GM18517 (cell line): Measurements from ENCODE around the gene GBE1.

ENCODE experiments used
- ATAC-seq: cut with Tn5 transposase; IDR thresholded peaks from one replicate; pipeline ENCODE4 v1.9.1; 2021; ENCODE audit warnings: mild to moderate bottlenecking, moderate library complexity; ENCODE audit not compliant: unreplicated experiment

The GBE1 gene

DNA sequence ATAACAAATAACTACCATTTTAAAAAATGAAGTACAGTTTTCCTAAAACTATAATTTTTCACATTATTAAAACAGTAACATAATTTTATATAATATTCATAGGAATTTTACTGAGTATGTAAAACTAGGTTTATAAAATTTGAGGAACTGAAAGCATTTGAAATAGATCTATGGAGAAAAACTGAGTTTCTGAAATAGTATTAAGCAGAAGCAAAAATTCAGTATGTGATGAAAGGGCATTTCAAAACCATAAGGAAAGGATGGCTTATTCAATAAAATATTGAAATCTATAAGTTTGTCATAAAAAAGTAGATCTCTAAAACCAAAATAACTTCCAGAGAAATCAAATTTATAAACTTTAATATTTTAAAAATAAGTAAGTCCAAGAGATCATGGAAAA, 53.4 kb downstream of the GBE1 start:
- no peak for ATAC-seq

- no peak for ATAC-seq
Measured at GRCh38 chr3:81702126-81702525, 59.3 kb downstream of the GBE1 start.

- ATAC-seq, result no peak
Measured at GRCh38 chr3:81699536-81700320, 61.7 kb downstream of the GBE1 start.

- ATAC-seq, result no peak
Measured at GRCh38 chr3:81696090-81696489, 65.4 kb downstream of the GBE1 start.

DNA sequence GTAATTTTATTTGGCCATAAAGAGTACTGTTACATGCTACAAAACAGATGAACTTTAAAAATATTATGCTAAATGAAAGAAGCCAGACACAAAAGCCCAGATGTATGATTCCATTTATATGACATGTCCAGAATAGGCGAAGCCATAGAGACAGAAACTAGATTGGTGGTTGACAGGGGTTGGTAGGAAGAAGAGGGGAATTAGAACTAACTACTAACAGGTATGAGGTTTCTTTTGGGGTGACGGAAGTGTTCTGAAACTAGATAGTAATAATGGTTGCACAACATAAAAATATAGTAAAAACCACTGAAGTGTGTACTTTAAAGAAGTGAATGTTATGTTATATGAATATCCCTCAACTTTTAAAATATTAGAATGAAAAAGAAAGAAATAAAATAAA, 66.1 kb downstream of the GBE1 start:
- no peak for ATAC-seq

GRCh38 chr3:81694662-81695061, 66.8 kb downstream of the GBE1 start:
- no peak for ATAC-seq

- no peak for ATAC-seq
Measured at GRCh38 chr3:81692766-81693165, 68.7 kb downstream of the GBE1 start.

- ATAC-seq, result no peak
Measured at GRCh38 chr3:81689617-81690016, 71.8 kb downstream of the GBE1 start.

- ATAC-seq, result no peak
Measured at GRCh38 chr3:81684751-81685395, 76.6 kb downstream of the GBE1 start.

DNA sequence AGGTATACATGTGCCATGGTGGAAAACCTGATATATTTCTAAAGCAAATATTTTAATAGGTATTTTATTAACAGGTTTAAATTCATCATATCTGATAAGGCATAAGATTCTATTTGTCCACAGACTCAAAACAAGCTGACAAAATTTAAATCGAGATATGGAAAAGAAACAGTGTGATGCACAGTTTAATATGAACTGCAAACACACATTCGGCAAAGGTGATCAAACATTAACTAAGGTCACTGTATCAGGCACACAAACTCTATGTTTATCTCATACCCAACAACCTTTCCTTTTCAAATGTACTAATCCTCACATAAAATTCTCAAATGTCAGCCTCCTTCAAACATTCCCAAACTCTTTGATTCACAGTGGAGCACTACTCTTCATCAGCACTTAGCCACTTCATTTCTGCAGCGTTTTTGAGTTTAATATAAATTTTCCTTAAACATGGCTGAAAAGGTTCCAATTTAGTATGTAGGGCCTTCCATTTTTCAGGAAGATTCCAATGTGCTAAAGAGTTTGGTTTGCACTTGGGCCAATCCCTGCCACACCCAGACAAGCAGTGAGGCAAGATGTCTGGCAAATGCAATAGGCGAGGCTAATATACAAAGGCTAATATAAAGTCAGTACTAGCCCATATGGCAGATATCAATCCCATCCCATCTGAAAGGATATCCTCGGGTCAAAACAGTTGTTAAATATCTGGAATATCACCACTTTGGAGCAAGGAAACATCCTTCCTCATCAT, 84.6 kb downstream of the GBE1 start:
- ATAC-seq, result no peak

GRCh38 chr3:81674690-81675089, 86.8 kb downstream of the GBE1 start:
- no peak for ATAC-seq

DNA sequence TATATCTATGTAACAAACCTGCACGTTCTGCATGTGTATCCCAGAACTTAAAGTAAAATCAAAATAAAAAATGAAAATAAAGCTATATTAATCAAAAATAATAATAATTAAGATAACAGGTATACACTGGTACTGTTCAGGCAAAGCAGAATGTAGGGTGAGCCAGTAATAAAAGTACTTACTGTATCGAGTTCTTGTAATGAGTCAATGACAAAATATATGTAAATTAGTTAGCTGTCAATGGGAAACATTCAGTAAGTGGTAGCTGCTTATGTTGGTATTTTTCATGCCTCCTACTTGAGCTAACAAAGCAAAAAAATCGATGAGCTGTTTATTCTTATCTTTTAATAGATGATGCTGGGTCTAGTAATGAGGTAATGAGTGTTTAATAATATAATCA, 93.2 kb downstream of the GBE1 start:
- ATAC-seq, result no peak

- ATAC-seq, result peak; percentile 47
Measured at GRCh38 chr3:81666502-81667121, 94.8 kb downstream of the GBE1 start.

DNA sequence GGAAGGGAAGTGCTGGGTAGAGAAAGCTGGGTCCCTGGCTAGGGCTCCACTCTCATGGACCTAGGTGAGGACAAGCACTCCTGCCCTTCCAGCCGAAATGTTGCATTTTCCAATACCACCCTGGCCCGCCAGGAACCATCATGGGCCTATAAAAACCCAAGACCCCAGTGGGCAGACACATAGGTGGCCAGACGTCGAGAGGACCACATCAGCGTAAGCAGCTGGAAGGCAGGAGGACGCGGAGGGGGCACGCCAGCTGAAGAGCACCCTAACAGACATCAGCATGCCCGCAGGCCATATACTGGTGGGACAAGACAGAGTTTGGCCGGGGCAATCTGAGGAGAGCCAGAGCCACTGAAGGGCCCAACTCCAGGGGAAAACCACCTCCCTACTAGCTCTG, 98.3 kb downstream of the GBE1 start:
- no peak for ATAC-seq

- no peak for ATAC-seq
Measured at GRCh38 chr3:81660036-81660435, 101.4 kb downstream of the GBE1 start.

DNA sequence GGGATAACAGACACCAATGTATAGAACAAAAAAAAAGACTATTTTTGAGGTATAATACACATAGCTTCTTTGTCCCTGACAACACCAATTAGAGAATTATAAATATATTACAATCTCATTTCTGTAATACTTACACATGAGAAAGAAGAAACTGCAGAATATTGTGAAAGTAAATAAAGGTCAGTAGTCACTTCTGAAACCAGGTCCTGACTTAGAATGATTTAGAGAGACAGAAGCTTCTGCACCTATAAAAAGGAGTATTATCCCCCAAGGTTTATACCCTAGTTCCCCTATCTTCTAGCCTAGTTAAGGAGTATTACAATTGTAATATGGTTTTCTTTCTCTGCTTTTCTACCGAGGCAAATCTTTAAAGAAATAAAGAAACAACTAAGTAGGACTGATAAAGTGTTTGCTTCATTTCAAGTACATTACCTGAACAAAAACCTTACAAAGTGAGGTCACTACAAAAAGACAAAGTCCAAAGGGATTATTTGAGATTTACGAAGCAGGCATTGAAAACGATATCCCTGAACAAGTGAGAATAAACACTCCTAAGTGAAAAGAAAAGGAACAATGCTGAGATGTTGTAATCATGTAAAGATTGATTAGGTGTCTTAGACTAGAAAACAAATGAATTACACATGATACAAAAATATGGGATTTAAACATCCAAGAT, 103.0 kb downstream of the GBE1 start:
- ATAC-seq, result no peak

- ATAC-seq, result no peak
Measured at GRCh38 chr3:81651139-81651538, 110.3 kb downstream of the GBE1 start.

GRCh38 chr3:81650187-81650586, 111.3 kb downstream of the GBE1 start:
- ATAC-seq, result no peak

- ATAC-seq, result no peak
Measured at GRCh38 chr3:81645248-81645647, 116.2 kb downstream of the GBE1 start.

- no peak for ATAC-seq
Measured at GRCh38 chr3:81643721-81644120, 117.7 kb downstream of the GBE1 start.

DNA sequence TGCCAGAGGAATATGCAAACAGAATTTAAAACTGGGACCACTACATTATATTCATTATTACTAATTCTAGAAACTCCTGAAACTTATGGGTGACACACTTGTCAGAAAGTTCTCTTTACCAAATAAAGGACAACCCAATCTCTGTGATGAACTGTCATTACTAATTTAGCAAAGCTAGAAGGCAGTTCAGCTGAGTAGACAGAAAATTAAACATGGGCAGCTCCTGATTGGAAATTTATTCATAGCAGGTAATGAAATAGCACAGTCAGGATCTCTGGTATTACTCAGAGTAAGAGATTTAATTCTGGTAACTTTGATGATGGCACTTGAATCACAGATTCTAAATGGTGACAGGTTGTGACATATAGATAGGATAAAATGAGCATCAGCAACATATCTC, 123.0 kb downstream of the GBE1 start:
- ATAC-seq, result no peak
